ENCODE measurements around the gene PHF1.

GRCh38 chr6:33412140-33413009, 1.6 kb downstream of the PHF1 start:
- TF ChIP-seq, protein P1, sequence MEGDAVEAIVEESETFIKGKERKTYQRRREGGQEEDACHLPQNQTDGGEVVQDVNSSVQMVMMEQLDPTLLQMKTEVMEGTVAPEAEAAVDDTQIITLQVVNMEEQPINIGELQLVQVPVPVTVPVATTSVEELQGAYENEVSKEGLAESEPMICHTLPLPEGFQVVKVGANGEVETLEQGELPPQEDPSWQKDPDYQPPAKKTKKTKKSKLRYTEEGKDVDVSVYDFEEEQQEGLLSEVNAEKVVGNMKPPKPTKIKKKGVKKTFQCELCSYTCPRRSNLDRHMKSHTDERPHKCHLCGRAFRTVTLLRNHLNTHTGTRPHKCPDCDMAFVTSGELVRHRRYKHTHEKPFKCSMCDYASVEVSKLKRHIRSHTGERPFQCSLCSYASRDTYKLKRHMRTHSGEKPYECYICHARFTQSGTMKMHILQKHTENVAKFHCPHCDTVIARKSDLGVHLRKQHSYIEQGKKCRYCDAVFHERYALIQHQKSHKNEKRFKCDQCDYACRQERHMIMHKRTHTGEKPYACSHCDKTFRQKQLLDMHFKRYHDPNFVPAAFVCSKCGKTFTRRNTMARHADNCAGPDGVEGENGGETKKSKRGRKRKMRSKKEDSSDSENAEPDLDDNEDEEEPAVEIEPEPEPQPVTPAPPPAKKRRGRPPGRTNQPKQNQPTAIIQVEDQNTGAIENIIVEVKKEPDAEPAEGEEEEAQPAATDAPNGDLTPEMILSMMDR (IDR thresholded peaks at IDR 0.05), result no peak
- TF ChIP-seq POLR2AphosphoS5 (IDR thresholded peaks at IDR 0.05), result no peak
- no peak for TF ChIP-seq POLR2A (IDR thresholded peaks at IDR 0.05)

All from prostate gland (tissue), 2 donors.